ENCODE measurements around the gene AGFG1. TPM values are rescaled to one million over a fixed set of nuclear protein-coding genes. Genes with fewer than 3 reads are reported as not detected.

The AGFG1 gene
- total RNA-seq, 1 experiment from 2014 or later: 126 TPM

- BruUV-seq (replicated peaks): no TSS peak
- intact Hi-C loops (cut with micrococcal nuclease; ENCODE audit: unreplicated experiment): loop anchor here (2.0 kb wide), 1 partner anchor 37 kb away; no protein-coding TSS in a partner anchor
- DNase-seq: no peak
- CTCF ChIA-PET: interaction anchor here (1.8 kb wide), 1 partner anchor 13 kb away, joined by 4 read pairs; no protein-coding TSS in a partner anchor
- Mint-ChIP-seq H3K27ac (ENCODE audit: unreplicated experiment) (peak overlapping the region; percentile 63), H3K4me3 (ENCODE audit: low read depth, unreplicated experiment) (no peak overlapping the region), H3K27me3 (ENCODE audit: unreplicated experiment) (no peaks in the 10 kb centered on the region), H3K36me3 (ENCODE audit: insufficient read depth, unreplicated experiment) (no peaks in the 10 kb centered on the region), H3K9me3 (ENCODE audit: low read depth, unreplicated experiment) (no peaks in the 10 kb centered on the region), H3K4me1 (ENCODE audit: low read depth, unreplicated experiment) (peaks cover 39% of the 10 kb centered on the region)
- no peak for TF ChIP-seq CTCF (IDR thresholded peaks at IDR 0.05; ENCODE audit: unreplicated experiment)
Measured at GRCh38 chr2:227451655-227451992, 20.3 kb upstream of the AGFG1 start.

- intact Hi-C loops (cut with micrococcal nuclease; ENCODE audit: unreplicated experiment): no loop called here
- H3K36me3 Mint-ChIP-seq (ENCODE audit: insufficient read depth, unreplicated experiment): no peaks in the 10 kb centered on the region
- CTCF ChIA-PET: no interaction called here
- no peak for DNase-seq
- H3K9me3 Mint-ChIP-seq (ENCODE audit: low read depth, unreplicated experiment): no peaks in the 10 kb centered on the region
- no peak overlapping the region for H3K4me3 Mint-ChIP-seq (ENCODE audit: low read depth, unreplicated experiment)
- no peak for TF ChIP-seq CTCF (IDR thresholded peaks at IDR 0.05; ENCODE audit: unreplicated experiment)
- H3K4me1 Mint-ChIP-seq (ENCODE audit: low read depth, unreplicated experiment): peaks cover 38% of the 10 kb centered on the region
- H3K27ac Mint-ChIP-seq (ENCODE audit: unreplicated experiment): no peak overlapping the region
- BruUV-seq (replicated peaks): no TSS peak
- no peaks in the 10 kb centered on the region for H3K27me3 Mint-ChIP-seq (ENCODE audit: unreplicated experiment)
Measured at GRCh38 chr2:227453810-227454209, 18.1 kb upstream of the AGFG1 start.

- DNase-seq: no peak
- intact Hi-C loops (cut with micrococcal nuclease; ENCODE audit: unreplicated experiment): no loop called here
- no TSS peak for BruUV-seq (replicated peaks)
- H3K36me3 Mint-ChIP-seq (ENCODE audit: insufficient read depth, unreplicated experiment): no peaks in the 10 kb centered on the region
- H3K9me3 Mint-ChIP-seq (ENCODE audit: low read depth, unreplicated experiment): no peaks in the 10 kb centered on the region
- TF ChIP-seq CTCF (IDR thresholded peaks at IDR 0.05; ENCODE audit: unreplicated experiment): no peak
- no peak overlapping the region for H3K27ac Mint-ChIP-seq (ENCODE audit: unreplicated experiment)
- no peaks in the 10 kb centered on the region for H3K27me3 Mint-ChIP-seq (ENCODE audit: unreplicated experiment)
- no peak overlapping the region for H3K4me3 Mint-ChIP-seq (ENCODE audit: low read depth, unreplicated experiment)
- CTCF ChIA-PET: no interaction called here
- H3K4me1 Mint-ChIP-seq (ENCODE audit: low read depth, unreplicated experiment): peaks cover 32% of the 10 kb centered on the region
Measured at GRCh38 chr2:227454323-227454860, 17.6 kb upstream of the AGFG1 start.

- BruUV-seq (replicated peaks): no TSS peak
- CTCF ChIA-PET: no interaction called here
- Mint-ChIP-seq H3K27me3 (ENCODE audit: unreplicated experiment) (no peaks in the 10 kb centered on the region), H3K9me3 (ENCODE audit: low read depth, unreplicated experiment) (no peaks in the 10 kb centered on the region), H3K4me1 (ENCODE audit: low read depth, unreplicated experiment) (peaks cover 27% of the 10 kb centered on the region), H3K27ac (ENCODE audit: unreplicated experiment) (no peak overlapping the region), H3K36me3 (ENCODE audit: insufficient read depth, unreplicated experiment) (no peaks in the 10 kb centered on the region), H3K4me3 (ENCODE audit: low read depth, unreplicated experiment) (no peak overlapping the region)
- DNase-seq: no peak
- TF ChIP-seq CTCF (IDR thresholded peaks at IDR 0.05; ENCODE audit: unreplicated experiment): no peak
- intact Hi-C loops (cut with micrococcal nuclease; ENCODE audit: unreplicated experiment): no loop called here
Measured at GRCh38 chr2:227455200-227455599, 16.8 kb upstream of the AGFG1 start.

Measured in Calu3 (cell line).